H1 (cell line): ENCODE results near the gene CNN3. TPM values are rescaled to one million over a fixed set of nuclear protein-coding genes. Genes with fewer than 3 reads are reported as not detected.

ENCODE experiments used
- CTCF ChIA-PET: fragments of 300-600 bp; sonication (Branson Sonifier 250); formaldehyde crosslinking; loops from one replicate; lab custom pipeline; 2021; ENCODE audit not compliant: partially characterized antibody; lab: Charles Lee
- POLR2A ChIA-PET: fragments of 300-600 bp; sonication (Branson Sonifier 250); formaldehyde crosslinking; loops from one replicate; lab custom pipeline; 2021; ENCODE audit warnings: inconsistent platforms; ENCODE audit not compliant: partially characterized antibody; lab: Charles Lee
- DNase-seq, 2 experiments: peaks; one replicate each; pipeline versions ENCODE4 v3.0.0 to v3.0.0-alpha.2; 2010 to 2022; ENCODE audit warnings: low spot score in 2 of 2, low read depth in 1 of 2, mixed read lengths in 1 of 2
- FAIRE-seq: peaks from 2 replicates; lab custom pipeline; 2011; peaks lifted over from hg19 to GRCh38; lab: Jason Lieb, UNC
- H2AFZ ChIP-seq: 2 replicates; pipeline ENCODE4 v1.8.1; 2012; ENCODE audit warnings: low read length, inconsistent platforms
- H2AK5ac ChIP-seq: 2 replicates; pipeline ENCODE4 v1.6.1; 2013; ENCODE audit warnings: low read depth, low read length
- H2BK120ac ChIP-seq: replicated peaks from 2 replicates; pipeline ENCODE3; 2013; ENCODE audit warnings: low read depth, low read length, inconsistent platforms
- H2BK12ac ChIP-seq: 2 replicates; pipeline ENCODE4 v1.6.1; 2013; ENCODE audit warnings: low read depth, low read length
- H2BK15ac ChIP-seq: 2 replicates; pipeline ENCODE4 v1.6.1; 2013; ENCODE audit warnings: low read length
- H2BK20ac ChIP-seq: 2 replicates; pipeline ENCODE4 v1.6.1; 2013; ENCODE audit warnings: low read length
- H2BK5ac ChIP-seq: 2 replicates; pipeline ENCODE4 v1.6.1; 2013; ENCODE audit warnings: low read depth, low read length
- H3K14ac ChIP-seq: 2 replicates; pipeline ENCODE4 v1.6.1; 2013; ENCODE audit warnings: inconsistent platforms; ENCODE audit not compliant: insufficient read length
- H3K18ac ChIP-seq: 2 replicates; pipeline ENCODE4 v1.6.1; 2013; ENCODE audit warnings: low read length; ENCODE audit errors: extremely low read depth
- H3K23ac ChIP-seq: 2 replicates; pipeline ENCODE4 v1.6.1; 2013; ENCODE audit warnings: inconsistent platforms; ENCODE audit not compliant: insufficient read length
- H3K23me2 ChIP-seq: 2 replicates; pipeline ENCODE4 v1.6.1; 2013; ENCODE audit warnings: low read depth, low read length
- H3K27ac ChIP-seq: 2 replicates; pipeline ENCODE4 v1.6.1; 2011; ENCODE audit warnings: low read depth, low read length, inconsistent platforms
- H3K27me3 ChIP-seq, 4 experiments: replicated peaks in 1 of 4; 1 replicate in 1 of 4; 2 replicates in 3 of 4; pipeline versions ENCODE4 v1.6.1 to v1.8.1; 2011 to 2013; ENCODE audit warnings: low read length in 3 of 4, mild to moderate bottlenecking in 3 of 4, inconsistent platforms in 2 of 4, mixed read lengths in 2 of 4, moderate library complexity in 1 of 4; ENCODE audit not compliant: control insufficient read depth in 3 of 4, insufficient read depth in 3 of 4; ENCODE audit errors: extremely low read depth in 1 of 4
- H3K36me3 ChIP-seq, 4 experiments: 2 replicates each; pipeline versions ENCODE4 v1.6.1 to v1.8.1; 2011 to 2013; ENCODE audit warnings: mild to moderate bottlenecking in 4 of 4, low read length in 3 of 4, moderate library complexity in 2 of 4, control low read depth in 1 of 4, inconsistent platforms in 1 of 4; ENCODE audit not compliant: insufficient read depth in 4 of 4, control insufficient read depth in 2 of 4
- H3K4ac ChIP-seq: replicated peaks from 2 replicates; pipeline ENCODE3; 2013; ENCODE audit warnings: low read length, low read depth, mixed read lengths, inconsistent platforms; ENCODE audit not compliant: insufficient read length
- H3K4me1 ChIP-seq, 4 experiments: replicated peaks in 1 of 4; 1 replicate in 1 of 4; 2 replicates in 3 of 4; pipeline versions ENCODE4 v1.6.1 to v1.8.1; 2011 to 2013; ENCODE audit warnings: low read length in 3 of 4, inconsistent platforms in 2 of 4, mixed read lengths in 1 of 4; ENCODE audit not compliant: insufficient read depth in 4 of 4, control insufficient read depth in 3 of 4
- H3K4me2 ChIP-seq, 2 experiments: 2 replicates each; pipeline versions ENCODE4 v1.6.1 to v1.8.1; 2011 to 2013; ENCODE audit warnings: low read depth in 2 of 2, low read length in 2 of 2, control low read depth in 1 of 2, inconsistent platforms in 1 of 2, mild to moderate bottlenecking in 1 of 2; ENCODE audit not compliant: insufficient read depth in 1 of 2
- H3K4me3 ChIP-seq, 4 experiments: fragments of 200-600, 300-600 bp in 1 of 4; sonication (generic), shearing (Covaris generic), sonication (Bioruptor Twin) in 1 of 4; 2 replicates each; pipeline versions ENCODE4 v1.5.1 to v1.8.1; 2011 to 2016; ENCODE audit warnings: low read length in 4 of 4, low read depth in 3 of 4, control low read depth in 2 of 4, inconsistent platforms in 2 of 4, mild to moderate bottlenecking in 2 of 4, mixed read lengths in 1 of 4, moderate library complexity in 1 of 4; ENCODE audit not compliant: insufficient read depth in 2 of 4; ENCODE audit errors: extremely low read depth in 1 of 4
- H3K56ac ChIP-seq: replicated peaks from 2 replicates; pipeline ENCODE3; 2013; ENCODE audit warnings: low read depth, mild to moderate bottlenecking, mixed read lengths, low read length, inconsistent platforms; ENCODE audit not compliant: insufficient read length
- H3K79me1 ChIP-seq: 2 replicates; pipeline ENCODE4 v1.6.1; 2013; ENCODE audit warnings: low read depth, low read length, control low read depth
- H3K79me2 ChIP-seq, 2 experiments: 2 replicates each; pipeline versions ENCODE4 v1.6.1 to v1.8.1; 2012 to 2013; ENCODE audit warnings: low read length in 2 of 2, mild to moderate bottlenecking in 2 of 2, inconsistent platforms in 1 of 2; ENCODE audit not compliant: insufficient read depth in 2 of 2, control insufficient read depth in 1 of 2
- H3K9ac ChIP-seq, 4 experiments: replicated peaks in 1 of 4; 1 replicate in 1 of 4; 2 replicates in 3 of 4; pipeline versions ENCODE4 v1.6.1 to v1.8.1; 2011 to 2013; ENCODE audit warnings: low read depth in 3 of 4, low read length in 3 of 4, control low read depth in 2 of 4, mild to moderate bottlenecking in 2 of 4, moderate library complexity in 2 of 4, inconsistent platforms in 1 of 4; ENCODE audit errors: extremely low read depth in 1 of 4
- H3K9me3 ChIP-seq, 2 experiments: 2 replicates each; pipeline versions ENCODE4 v1.6.1 to v1.8.1; 2012 to 2013; ENCODE audit warnings: mild to moderate bottlenecking in 2 of 2, moderate library complexity in 2 of 2, control low read depth in 1 of 2, inconsistent platforms in 1 of 2, low read depth in 1 of 2, low read length in 1 of 2, mixed read lengths in 1 of 2; ENCODE audit not compliant: insufficient read depth in 2 of 2
- H4K20me1 ChIP-seq, 2 experiments: replicated peaks in 1 of 2; 2 replicates each; pipeline versions ENCODE3 to v1.8.1; 2011 to 2013; ENCODE audit warnings: inconsistent platforms in 2 of 2, low read length in 2 of 2, mild to moderate bottlenecking in 1 of 2; ENCODE audit not compliant: insufficient read depth in 2 of 2, control insufficient read depth in 1 of 2
- H4K5ac ChIP-seq: 2 replicates; pipeline ENCODE4 v1.6.1; 2013; ENCODE audit warnings: low read length, low read depth, mixed read lengths, inconsistent platforms; ENCODE audit not compliant: insufficient read length
- H4K8ac ChIP-seq: 2 replicates; pipeline ENCODE4 v1.8.0; 2013; ENCODE audit warnings: mild to moderate bottlenecking, moderate library complexity, low read length, inconsistent platforms; ENCODE audit not compliant: insufficient read depth; ENCODE audit errors: extremely low read depth
- H4K91ac ChIP-seq: replicated peaks from 2 replicates; pipeline ENCODE3; 2013; ENCODE audit warnings: low read length, mixed read lengths, inconsistent platforms; ENCODE audit not compliant: insufficient read length
- CEBPB ChIP-seq: IDR thresholded peaks from 2 replicates; pipeline ENCODE4 v1.6.1; 2012; ENCODE audit warnings: low read depth, low read length
- CTCF ChIP-seq, 3 experiments: IDR thresholded peaks; 1 replicate in 2 of 3; 2 replicates in 1 of 3; pipeline versions ENCODE4 v1.5.1 to v1.6.1; 2011; ENCODE audit warnings: low read length in 3 of 3, mild to moderate bottlenecking in 3 of 3, inconsistent platforms in 2 of 3, low read depth in 1 of 3, moderate library complexity in 1 of 3; ENCODE audit not compliant: insufficient read depth in 1 of 3; ENCODE audit errors: control extremely low read depth in 1 of 3
- EP300 ChIP-seq, 2 experiments: IDR thresholded peaks; 1 replicate in 1 of 2; 2 replicates in 1 of 2; pipeline ENCODE4 v1.6.1; 2011 to 2012; ENCODE audit warnings: low read depth in 2 of 2, low read length in 2 of 2, mild to moderate bottlenecking in 2 of 2, borderline replicate concordance in 1 of 2, inconsistent platforms in 1 of 2, moderate library complexity in 1 of 2
- SRF ChIP-seq: IDR thresholded peaks from 2 replicates; pipeline ENCODE4 v1.6.1; 2011; ENCODE audit warnings: mild to moderate bottlenecking, low read depth, low read length, moderate library complexity
- WGBS, 2 experiments: shearing (Covaris generic) in 1 of 2; methylation state at CpG; one replicate each; pipeline versions ENCODE4 v1.1.6 to v1.1.7; 2013 to 2015; ENCODE audit warnings: low lambda C conversion rate in 2 of 2, mixed read lengths in 2 of 2, inconsistent platforms in 1 of 2, low coverage in 1 of 2, missing lambda C conversion rate in 1 of 2; ENCODE audit not compliant: insufficient replicate concordance in 2 of 2, insufficient coverage in 1 of 2, insufficient read length in 1 of 2; ENCODE audit errors: extremely low coverage in 1 of 2, missing lambda C conversion rate in 1 of 2; 5-methylcytosine and 5-hydroxymethylcytosine counted together
- polyA plus RNA-seq, 7 experiments: library from polyadenylated mRNA; depleted of rRNA in 3 of 7; stranded (reverse) in 5 of 7; unstranded in 2 of 7; fragments of >200 nt in 5 of 7; fragments of 200-250 nt in 2 of 7; gene quantifications; 1 replicate in 5 of 7; 2 replicates in 1 of 7; 4 replicates in 1 of 7; pipeline versions ENCODE4 v1.2.1 to v1.2.3, GENCODE V29; 2011 to 2013; ENCODE audit warnings: missing spikeins in 2 of 7, mixed read lengths in 2 of 7
- total RNA-seq: library from RNA; stranded (reverse); fragmentation: NEBNext Ultra II Directional; extraction: Animal tissue kit (Norgen Biotek cat#: 25700); gene quantifications from 2 replicates; pipeline ENCODE4 v1.2.1, GENCODE V29; 2021

CNN3 gene
- total and polyA plus RNA-seq, 2 of the 8 experiments (the other 6 are each of a cell fraction or from before 2014, with no cell fraction given), result 134 to 266 TPM

- Histone ChIP-seq H3K9me3 (no peaks in the 10 kb centered on the region), H3K4me1 (peaks cover 2 to 20% (median 10%) of the 10 kb centered on the region in 4 experiments; a peak in 4 of 7 replicates), H3K4me2 (peak overlapping the region; percentile 4 to 8; a peak in 2 of 4 replicates), H3K9ac (no peak overlapping the region), H4K91ac (no peak overlapping the region), H2AFZ (no peak overlapping the region), H4K20me1 (no peaks in the 10 kb centered on the region), H2BK5ac (no peak overlapping the region), H3K27ac (no peak overlapping the region), H3K79me2 (no peaks in the 10 kb centered on the region), H3K27me3 (no peaks in the 10 kb centered on the region), H3K56ac (no peak overlapping the region), H3K36me3 (peaks cover 0 to 4% (median 2%) of the 10 kb centered on the region in 4 experiments; a peak in 3 of 8 replicates), H3K79me1 (no peaks in the 10 kb centered on the region), H4K8ac (no peak overlapping the region), H3K4ac (no peak overlapping the region), H3K23ac (no peak overlapping the region), H4K5ac (no peak overlapping the region), H3K14ac (no peak overlapping the region), H2BK20ac (no peak overlapping the region), H3K23me2 (no peaks in the 10 kb centered on the region), H3K4me3 (0 out of 8 replicates have a peak overlapping the region, but pooled peaks of 1 of the 4 experiments have one; percentile 0), H2BK12ac (no peak overlapping the region), H2BK120ac (no peak overlapping the region), H2AK5ac (no peak overlapping the region), H2BK15ac (no peak overlapping the region), H3K18ac (no peak overlapping the region)
- DNase-seq, result no peak
- ChIA-PET POLR2A (interaction anchor here (1.3 to 2.3 kb wide), 3 partner anchors 10 to 14 kb away, joined by 4 to 18 read pairs (median 10); partner anchors contain the start of gene CNN3), CTCF (interaction anchor here (1.7 kb wide), 1 partner anchor 17 kb away, joined by 3 read pairs; no protein-coding TSS in a partner anchor)
- 67% methylated on average over 5 of the region's 5 CpGs; no CpG with 5 or more reads in 1 of the 2 experiments for WGBS, 2 experiments
- FAIRE-seq, result peak; percentile 79
- TF ChIP-seq CTCF (IDR thresholded peaks at IDR 0.05; ENCODE audit: control extremely low read depth in 1 of 3, insufficient read depth in 1 of 3, low read depth in 1 of 3, low read length in 3 of 3) (no peak), SRF (no peak), CEBPB (no peak), EP300 (IDR thresholded peaks at IDR 0.05; ENCODE audit: borderline replicate concordance in 1 of 2, low read depth in 2 of 2, low read length in 2 of 2) (0 out of 3 replicates have a peak, but pooled peaks of 1 of the 2 experiments have one; percentile 13)
Measured at GRCh38 chr1:94936861-94937620, 10.1 kb upstream of the CNN3 start.
